HepG2 (cell line): ENCODE results near the gene SULT1E1. TPM values are rescaled to one million over a fixed set of nuclear protein-coding genes. Genes with fewer than 3 reads are reported as not detected.
A peak's percentile ranks its signal among the peaks of the same experiment; 100 is the strongest.

Experiments used
- AHR ChIP-seq: IDR thresholded peaks from 2 replicates; pipeline ENCODE4 v1.6.1; 2018; ENCODE audit warnings: missing genetic modification reagents, missing compliant biosample characterization
- ARID2 ChIP-seq: sonication (generic); formaldehyde crosslinking; IDR thresholded peaks from 2 replicates; pipeline ENCODE4 v1.8.1; 2022; ENCODE audit warnings: mild to moderate bottlenecking, missing genetic modification reagents, borderline replicate concordance
- ATF5 ChIP-seq: sonication (generic); formaldehyde crosslinking; IDR thresholded peaks from 2 replicates; pipeline ENCODE4 v1.4.0; 2020; ENCODE audit warnings: mild to moderate bottlenecking, low read depth, missing genetic modification reagents
- CHD2 ChIP-seq: IDR thresholded peaks from 2 replicates; pipeline ENCODE4 v1.6.1; 2011; ENCODE audit warnings: low read depth, low read length, improper control_type of control experiment
- HBP1 ChIP-seq: IDR thresholded peaks from 2 replicates; pipeline ENCODE4 v1.6.1; 2016; ENCODE audit warnings: low read depth, control low read depth
- NFIB ChIP-seq: sonication (generic); formaldehyde crosslinking; IDR thresholded peaks from 2 replicates; pipeline ENCODE4 v1.9.0; 2021; ENCODE audit warnings: missing genetic modification reagents, mild to moderate bottlenecking, borderline replicate concordance
- PAF1 ChIP-seq: IDR thresholded peaks from 2 replicates; pipeline ENCODE4 v1.6.1; 2016; ENCODE audit warnings: missing genetic modification reagents, missing compliant biosample characterization
- PBX2 ChIP-seq: IDR thresholded peaks from 2 replicates; pipeline ENCODE4 v1.6.1; 2016; ENCODE audit warnings: control low read depth
- POLR2A ChIP-seq, 2 experiments: IDR thresholded peaks; 2 replicates each; pipeline ENCODE4 v1.6.1; 2011; ENCODE audit warnings: low read depth in 2 of 2, low read length in 2 of 2, mild to moderate bottlenecking in 1 of 2, moderate library complexity in 1 of 2; ENCODE audit not compliant: insufficient read depth in 1 of 2
- RBM39 ChIP-seq: fragments of 200-400 bp; formaldehyde crosslinking; IDR thresholded peaks from one replicate; pipeline ENCODE4 v1.6.1; 2018; ENCODE audit warnings: antibody characterized with exemption, mild to moderate bottlenecking, low read depth, low read length; ENCODE audit not compliant: poor library complexity, severe bottlenecking
- RFX3 ChIP-seq: IDR thresholded peaks from 2 replicates; pipeline ENCODE4 v1.6.1; 2016; ENCODE audit warnings: missing biosample characterization, missing genetic modification reagents
- ZBTB3 ChIP-seq: sonication (generic); formaldehyde crosslinking; IDR thresholded peaks from 2 replicates; pipeline ENCODE4 v1.4.0; 2020; ENCODE audit warnings: low read depth, mild to moderate bottlenecking, moderate library complexity, missing genetic modification reagents, borderline replicate concordance
- ZFP62 ChIP-seq: sonication (generic); formaldehyde crosslinking; IDR thresholded peaks from 2 replicates; pipeline ENCODE4 v1.4.0; 2020; ENCODE audit warnings: missing genetic modification reagents
- ZMYM2 ChIP-seq: sonication (generic); formaldehyde crosslinking; IDR thresholded peaks from 2 replicates; pipeline ENCODE4 v1.8.0; 2022; ENCODE audit warnings: mild to moderate bottlenecking, missing genetic modification reagents
- ZNF331 ChIP-seq: sonication (generic); formaldehyde crosslinking; IDR thresholded peaks from 2 replicates; pipeline ENCODE4 v1.4.0; 2020; ENCODE audit warnings: missing genetic modification reagents
- ZNF431 ChIP-seq: sonication (generic); formaldehyde crosslinking; IDR thresholded peaks from 2 replicates; pipeline ENCODE4 v1.9.0; 2022; ENCODE audit warnings: missing genetic modification reagents, low read depth, mild to moderate bottlenecking, borderline replicate concordance
- ZNF547 ChIP-seq: sonication (generic); formaldehyde crosslinking; IDR thresholded peaks from 2 replicates; pipeline ENCODE4 v1.5.1; 2020; ENCODE audit warnings: mild to moderate bottlenecking, missing genetic modification reagents
- polyA plus RNA-seq, 8 experiments: library from polyadenylated mRNA; depleted of rRNA in 3 of 8; stranded (reverse) in 7 of 8; unstranded in 1 of 8; fragments of >200 nt; fragmentation: Illumina TruSeq in 4 of 8; extraction: Trizol in 4 of 8; gene quantifications; 2 replicates each; pipeline versions ENCODE4 v1.2.1 to v1.2.3, GENCODE V29; 2011 to 2016; ENCODE audit warnings: low read depth in 4 of 8, missing spikeins in 1 of 8, mixed read lengths in 1 of 8; ENCODE audit not compliant: insufficient read depth in 1 of 8
- total RNA-seq, 5 experiments: library from RNA; depleted of rRNA; stranded (reverse); fragments of >200 nt; fragmentation: Illumina TruSeq; extraction: Trizol; gene quantifications; 2 replicates each; pipeline ENCODE4 v1.2.3, GENCODE V29; 2016; ENCODE audit warnings: low read depth in 1 of 5
- TF ChIP-seq, protein P1 (sequence below): sonication (generic); formaldehyde crosslinking; IDR thresholded peaks from 2 replicates; pipeline ENCODE4 v1.4.0; 2020; ENCODE audit warnings: missing genetic modification reagents, low read depth, mild to moderate bottlenecking, borderline replicate concordance
- TF ChIP-seq, protein P2 (sequence below): sonication (generic); formaldehyde crosslinking; IDR thresholded peaks from 2 replicates; pipeline ENCODE4 v1.4.0; 2020; ENCODE audit warnings: missing genetic modification reagents, mild to moderate bottlenecking, borderline replicate concordance
- TF ChIP-seq, protein P3 (sequence below): fragments of 450-650 bp; IDR thresholded peaks from 2 replicates; pipeline ENCODE4 v1.6.1; 2017

SULT1E1 gene
- total and polyA plus RNA-seq, 2 of the 13 experiments (the other 11 are each of a cell fraction or from before 2014, with no cell fraction given): 1.7 to 3.9 TPM

GRCh38 chr4:69823481-69824186, 36.3 kb downstream of the SULT1E1 start (continued):
- no peak for TF ChIP-seq RBM39
- TF ChIP-seq, protein P1, sequence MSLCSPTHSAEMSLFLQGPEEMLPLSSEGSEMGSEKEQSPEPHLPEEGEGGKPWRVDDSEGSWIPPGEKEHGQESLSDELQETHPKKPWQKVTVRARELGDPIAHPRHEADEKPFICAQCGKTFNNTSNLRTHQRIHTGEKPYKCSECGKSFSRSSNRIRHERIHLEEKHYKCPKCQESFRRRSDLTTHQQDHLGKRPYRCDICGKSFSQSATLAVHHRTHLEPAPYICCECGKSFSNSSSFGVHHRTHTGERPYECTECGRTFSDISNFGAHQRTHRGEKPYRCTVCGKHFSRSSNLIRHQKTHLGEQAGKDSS: peak; percentile 54; the same call in 1 of the 2 replicates
- no peak for TF ChIP-seq ZFP62
- TF ChIP-seq ZNF331: peak; percentile 86; the same call in 1 of the 2 replicates
- TF ChIP-seq PBX2: no peak
- no peak; the same call in 1 of the 2 replicates for TF ChIP-seq ARID2 (CRISPR knock-in tag)
- no peak; the same call in 1 of the 2 replicates for TF ChIP-seq ZNF547 (CRISPR knock-in tag)
- TF ChIP-seq ZBTB3: no peak
- no peak for TF ChIP-seq POLR2A (IDR thresholded peaks at IDR 0.05; ENCODE audit: insufficient read depth in 1 of 2, low read depth in 2 of 2, low read length in 2 of 2)
- TF ChIP-seq HBP1 (CRISPR knock-in tag): no peak
- peak; percentile 67 for TF ChIP-seq ZMYM2
- no peak for TF ChIP-seq RFX3 (CRISPR knock-in tag)
- TF ChIP-seq, protein P2, sequence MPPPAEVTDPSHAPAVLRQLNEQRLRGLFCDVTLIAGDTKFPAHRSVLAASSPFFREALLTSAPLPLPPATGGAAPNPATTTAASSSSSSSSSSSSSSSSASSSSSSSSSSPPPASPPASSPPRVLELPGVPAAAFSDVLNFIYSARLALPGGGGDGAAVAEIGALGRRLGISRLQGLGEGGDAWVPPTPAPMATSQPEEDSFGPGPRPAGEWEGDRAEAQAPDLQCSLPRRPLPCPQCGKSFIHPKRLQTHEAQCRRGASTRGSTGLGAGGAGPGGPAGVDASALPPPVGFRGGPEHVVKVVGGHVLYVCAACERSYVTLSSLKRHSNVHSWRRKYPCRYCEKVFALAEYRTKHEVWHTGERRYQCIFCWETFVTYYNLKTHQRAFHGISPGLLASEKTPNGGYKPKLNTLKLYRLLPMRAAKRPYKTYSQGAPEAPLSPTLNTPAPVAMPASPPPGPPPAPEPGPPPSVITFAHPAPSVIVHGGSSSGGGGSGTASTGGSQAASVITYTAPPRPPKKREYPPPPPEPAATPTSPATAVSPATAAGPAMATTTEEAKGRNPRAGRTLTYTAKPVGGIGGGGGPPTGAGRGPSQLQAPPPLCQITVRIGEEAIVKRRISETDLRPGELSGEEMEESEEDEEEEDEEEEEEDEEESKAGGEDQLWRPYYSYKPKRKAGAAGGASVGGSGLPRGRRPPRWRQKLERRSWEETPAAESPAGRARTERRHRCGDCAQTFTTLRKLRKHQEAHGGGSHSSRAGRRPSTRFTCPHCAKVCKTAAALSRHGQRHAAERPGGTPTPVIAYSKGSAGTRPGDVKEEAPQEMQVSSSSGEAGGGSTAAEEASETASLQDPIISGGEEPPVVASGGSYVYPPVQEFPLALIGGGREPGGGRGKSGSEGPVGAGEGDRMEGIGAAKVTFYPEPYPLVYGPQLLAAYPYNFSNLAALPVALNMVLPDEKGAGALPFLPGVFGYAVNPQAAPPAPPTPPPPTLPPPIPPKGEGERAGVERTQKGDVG (CRISPR knock-in tag): peak; percentile 91; the same call in 1 of the 2 replicates
- TF ChIP-seq, protein P3, sequence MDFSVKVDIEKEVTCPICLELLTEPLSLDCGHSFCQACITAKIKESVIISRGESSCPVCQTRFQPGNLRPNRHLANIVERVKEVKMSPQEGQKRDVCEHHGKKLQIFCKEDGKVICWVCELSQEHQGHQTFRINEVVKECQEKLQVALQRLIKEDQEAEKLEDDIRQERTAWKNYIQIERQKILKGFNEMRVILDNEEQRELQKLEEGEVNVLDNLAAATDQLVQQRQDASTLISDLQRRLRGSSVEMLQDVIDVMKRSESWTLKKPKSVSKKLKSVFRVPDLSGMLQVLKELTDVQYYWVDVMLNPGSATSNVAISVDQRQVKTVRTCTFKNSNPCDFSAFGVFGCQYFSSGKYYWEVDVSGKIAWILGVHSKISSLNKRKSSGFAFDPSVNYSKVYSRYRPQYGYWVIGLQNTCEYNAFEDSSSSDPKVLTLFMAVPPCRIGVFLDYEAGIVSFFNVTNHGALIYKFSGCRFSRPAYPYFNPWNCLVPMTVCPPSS: no peak
- TF ChIP-seq ZNF431 (CRISPR knock-in tag): no peak
- no peak; the same call in 1 of the 2 replicates for TF ChIP-seq AHR (CRISPR knock-in tag)
- TF ChIP-seq ATF5: no peak
- TF ChIP-seq CHD2: no peak
- no peak for TF ChIP-seq NFIB (CRISPR knock-in tag)
- TF ChIP-seq PAF1 (CRISPR knock-in tag): no peak
